GM06990 (cell line): ENCODE measurements around the gene KRTAP12-1.

Experiments
- DNase-seq: peaks from one replicate; pipeline ENCODE4 v3.0.0-alpha.2; 2011; ENCODE audit not compliant: insufficient read length; ENCODE audit errors: extremely low read depth
- H3K27me3 ChIP-seq: replicated peaks from 2 replicates; pipeline ENCODE4 v1.6.0; 2011; ENCODE audit warnings: low read length; ENCODE audit not compliant: control insufficient read depth, insufficient read depth
- H3K36me3 ChIP-seq: 2 replicates; pipeline ENCODE4 v1.5.1; 2011; ENCODE audit warnings: low read length; ENCODE audit not compliant: control insufficient read depth, insufficient read depth
- H3K4me3 ChIP-seq: replicated peaks from 2 replicates; pipeline ENCODE4 v1.5.1; 2011; ENCODE audit warnings: low read depth, mild to moderate bottlenecking, control low read depth, low read length
- TF ChIP-seq, protein P1 (sequence below): IDR thresholded peaks from 2 replicates; pipeline ENCODE4 v1.5.1; 2011; ENCODE audit warnings: low read length, control low read depth, mild to moderate bottlenecking, inconsistent platforms; ENCODE audit not compliant: insufficient read depth, poor library complexity, severe bottlenecking

Gene KRTAP12-1

GRCh38 chr21:44702111-44702972, 20.4 kb upstream of the KRTAP12-1 start:
- Histone ChIP-seq H3K27me3 (peaks cover 3% of the 10 kb centered on the region; the same call in 1 of the 2 replicates), H3K4me3 (no peak overlapping the region), H3K36me3 (no peaks in the 10 kb centered on the region)
- TF ChIP-seq, protein P1, sequence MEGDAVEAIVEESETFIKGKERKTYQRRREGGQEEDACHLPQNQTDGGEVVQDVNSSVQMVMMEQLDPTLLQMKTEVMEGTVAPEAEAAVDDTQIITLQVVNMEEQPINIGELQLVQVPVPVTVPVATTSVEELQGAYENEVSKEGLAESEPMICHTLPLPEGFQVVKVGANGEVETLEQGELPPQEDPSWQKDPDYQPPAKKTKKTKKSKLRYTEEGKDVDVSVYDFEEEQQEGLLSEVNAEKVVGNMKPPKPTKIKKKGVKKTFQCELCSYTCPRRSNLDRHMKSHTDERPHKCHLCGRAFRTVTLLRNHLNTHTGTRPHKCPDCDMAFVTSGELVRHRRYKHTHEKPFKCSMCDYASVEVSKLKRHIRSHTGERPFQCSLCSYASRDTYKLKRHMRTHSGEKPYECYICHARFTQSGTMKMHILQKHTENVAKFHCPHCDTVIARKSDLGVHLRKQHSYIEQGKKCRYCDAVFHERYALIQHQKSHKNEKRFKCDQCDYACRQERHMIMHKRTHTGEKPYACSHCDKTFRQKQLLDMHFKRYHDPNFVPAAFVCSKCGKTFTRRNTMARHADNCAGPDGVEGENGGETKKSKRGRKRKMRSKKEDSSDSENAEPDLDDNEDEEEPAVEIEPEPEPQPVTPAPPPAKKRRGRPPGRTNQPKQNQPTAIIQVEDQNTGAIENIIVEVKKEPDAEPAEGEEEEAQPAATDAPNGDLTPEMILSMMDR: no peak
- DNase-seq: no peak

GRCh38 chr21:44701541-44701940, 19.6 kb upstream of the KRTAP12-1 start:
- Histone ChIP-seq H3K4me3 (no peak overlapping the region), H3K36me3 (no peaks in the 10 kb centered on the region), H3K27me3 (peaks cover 3% of the 10 kb centered on the region; the same call in 1 of the 2 replicates)
- no peak for DNase-seq
- TF ChIP-seq, protein P1: no peak

DNA sequence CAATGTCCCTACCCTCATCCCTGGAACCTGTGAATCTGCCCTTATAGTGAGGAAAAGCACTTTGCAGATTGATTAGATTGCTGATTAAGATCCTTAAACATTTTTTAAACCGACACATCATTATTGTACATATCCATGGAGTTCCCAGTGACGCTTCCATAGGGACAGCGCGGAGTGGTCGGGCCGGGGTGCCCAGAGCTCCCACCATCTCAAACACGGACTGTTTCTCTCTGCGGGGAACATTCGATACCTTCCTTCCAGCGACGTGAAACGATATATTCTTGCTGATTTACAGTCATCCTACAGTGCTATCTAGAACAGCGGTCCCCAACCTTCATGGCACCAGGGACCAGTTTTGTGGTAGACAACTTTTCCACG, 19.0 kb upstream of the KRTAP12-1 start:
- DNase-seq: no peak
- TF ChIP-seq, protein P1: no peak
- Histone ChIP-seq H3K4me3 (no peak overlapping the region), H3K36me3 (no peaks in the 10 kb centered on the region), H3K27me3 (peaks cover 3% of the 10 kb centered on the region; the same call in 1 of the 2 replicates)

DNA sequence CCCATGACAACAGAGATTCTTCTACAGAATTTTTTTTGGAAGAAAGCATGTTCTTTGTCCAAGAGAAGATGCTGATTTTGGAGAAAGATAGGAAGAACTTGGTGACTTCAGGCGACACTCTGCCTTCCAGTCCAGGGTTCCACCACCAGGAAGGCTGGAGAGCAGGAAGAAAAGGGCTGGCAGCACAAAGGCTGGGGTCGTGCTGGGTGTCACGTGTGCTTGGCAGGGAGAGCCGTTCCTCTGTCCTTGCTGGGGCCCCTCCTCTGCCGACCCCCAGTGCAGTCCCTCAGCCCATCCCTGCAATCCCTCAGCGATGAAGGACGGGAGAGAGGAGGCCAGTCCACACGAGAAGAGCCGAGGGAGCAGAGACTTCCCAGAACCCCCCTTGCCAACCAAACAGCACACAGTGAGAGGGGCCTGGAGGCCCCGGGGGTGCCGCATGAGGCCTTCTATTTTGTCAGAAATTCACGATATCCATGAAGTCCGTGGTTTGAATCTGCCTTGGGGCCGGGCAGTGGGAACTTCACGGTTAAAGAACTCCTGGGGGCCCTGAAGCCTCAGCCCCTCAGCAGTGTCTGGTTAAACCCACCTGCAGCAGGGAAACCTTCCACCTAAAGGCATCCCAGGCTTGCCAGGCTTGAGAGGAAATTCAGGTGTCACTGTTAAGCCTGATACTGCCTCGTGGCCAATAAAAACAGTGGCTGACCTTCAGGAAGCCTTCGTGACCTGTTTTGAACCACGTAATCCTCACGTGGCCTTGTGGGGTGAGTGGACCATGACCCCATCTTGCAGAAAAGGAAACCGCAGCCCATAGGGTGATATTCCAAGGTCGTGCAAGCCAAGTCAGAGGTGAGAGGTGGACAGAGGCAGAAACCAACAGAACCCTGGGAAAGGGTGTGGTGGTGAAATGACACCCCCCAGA, 18.4 kb upstream of the KRTAP12-1 start:
- no peak overlapping the region for H3K4me3 ChIP-seq
- peaks cover 3% of the 10 kb centered on the region; the same call in 1 of the 2 replicates for H3K27me3 ChIP-seq
- no peaks in the 10 kb centered on the region for H3K36me3 ChIP-seq
- TF ChIP-seq, protein P1: no peak
- DNase-seq: no peak

DNA sequence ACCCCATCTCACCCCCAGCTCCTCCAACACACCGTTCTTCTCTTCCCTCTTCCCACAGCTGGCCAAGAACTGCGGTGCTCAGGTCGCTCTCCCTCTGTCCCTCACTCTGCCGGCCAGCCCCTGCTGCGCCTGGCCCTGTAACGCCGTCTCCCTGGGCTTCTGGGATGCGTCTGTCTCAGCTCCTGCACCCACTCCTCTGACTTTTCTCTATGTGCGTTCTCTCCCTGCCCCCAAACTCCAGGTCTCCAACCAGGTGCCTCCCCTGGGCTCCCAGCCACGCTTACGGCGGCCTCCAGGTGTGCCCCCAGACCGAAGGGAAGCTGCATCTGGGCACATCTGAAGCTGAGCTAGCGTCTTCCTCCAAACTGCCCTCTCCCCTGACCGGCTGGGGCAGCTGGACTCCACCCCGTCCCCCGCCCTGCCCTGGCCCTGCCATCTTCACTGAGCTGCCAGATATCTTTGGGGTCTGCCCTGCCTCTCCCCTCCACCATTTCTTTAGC, 17.6 kb upstream of the KRTAP12-1 start:
- Histone ChIP-seq H3K36me3 (no peaks in the 10 kb centered on the region), H3K4me3 (no peak overlapping the region), H3K27me3 (peaks cover 3% of the 10 kb centered on the region; the same call in 1 of the 2 replicates)
- no peak for DNase-seq
- TF ChIP-seq, protein P1: no peak
